Stimulated activated CD4-positive, alpha-beta T cell treated with anti-CD3 and anti-CD28 coated beads, Interleukin-1b, Interleukin-23, amount 100 ng/mL, for 4 hours (primary cell): ENCODE data around the gene ZNF821.
"Not testable (repeated sequence)": the region's sequence is repeated elsewhere in the genome, so short reads cannot be mapped to it uniquely, and the experiment has no call there.

ENCODE experiments used
- DNase-seq, 2 donors: peaks; one replicate each; pipeline ENCODE4 v3.0.0-alpha.2; 2020; ENCODE audit warnings: low read depth in 2 of 2

The ZNF821 gene

GRCh38 chr16:71902656-71903365, 18.8 kb upstream of the ZNF821 start:
- DNase-seq, result no peak

DNA sequence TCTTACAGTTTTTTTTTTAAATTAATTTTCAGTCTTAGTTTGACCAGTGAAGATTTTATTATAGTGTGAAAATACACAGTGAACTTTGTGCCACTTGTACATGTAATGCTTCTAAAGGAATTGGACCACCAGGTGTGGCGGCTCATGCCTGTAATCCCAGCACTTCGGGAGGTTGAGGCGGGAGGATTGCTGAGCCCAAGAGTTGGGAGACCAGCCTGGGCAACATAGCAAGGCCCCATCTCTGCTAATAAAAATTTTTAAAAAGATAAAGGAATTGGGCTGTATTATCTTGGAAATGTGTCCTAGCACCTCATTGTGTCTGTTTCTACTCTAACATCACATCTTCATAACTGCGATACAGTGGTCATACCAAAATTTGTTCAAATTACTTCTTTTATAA, 15.2 kb upstream of the ZNF821 start:
- DNase-seq, result no peak

- no peak for DNase-seq
Measured at GRCh38 chr16:71896764-71897368, 12.9 kb upstream of the ZNF821 start.

- DNase-seq, result peak in 1 of 2 donors; percentile 12
Measured at GRCh38 chr16:71895679-71896365, 11.8 kb upstream of the ZNF821 start.

- DNase-seq, result peak; percentile 94 to 97
Measured at GRCh38 chr16:71894921-71895678, 11.1 kb upstream of the ZNF821 start, which contains the start of gene IST1. Gene IST1, plus strand, starts transcription at chr16:71895531. Its CDS starts 20,110 bp downstream, at chr16:71915641.

DNA sequence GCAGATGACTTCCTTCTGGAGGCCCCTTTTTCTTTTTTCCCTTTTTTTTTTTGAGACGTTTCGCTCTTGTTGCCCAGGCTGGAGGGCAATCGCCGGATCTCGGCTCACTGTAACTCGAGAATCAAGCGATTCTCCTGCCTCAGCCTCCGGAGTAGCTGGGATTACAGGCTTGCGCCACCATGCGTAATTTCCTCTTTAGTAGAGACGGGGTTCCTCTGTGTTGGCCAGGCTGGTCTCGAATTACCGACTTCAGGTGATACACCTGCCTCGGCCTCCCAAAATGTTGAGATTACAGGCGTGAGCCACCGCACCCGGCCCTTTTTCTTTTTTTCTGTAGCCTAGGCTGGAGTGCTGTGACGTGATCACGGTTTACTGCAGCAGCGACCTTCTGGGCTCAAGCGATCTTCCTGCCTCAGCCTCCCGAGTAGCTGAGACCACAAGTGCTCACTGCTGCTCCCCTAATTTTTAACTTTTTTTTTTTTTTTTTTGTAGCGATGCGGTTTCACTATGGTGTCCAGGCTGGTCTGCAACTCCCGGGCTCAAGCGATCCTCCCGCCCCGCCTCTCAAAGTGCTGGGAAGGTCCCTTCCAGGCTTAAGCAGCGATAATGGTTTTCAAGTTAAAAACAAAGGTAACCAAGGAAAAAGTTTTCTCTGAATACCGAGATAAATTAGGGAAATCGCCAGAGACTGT, 10.4 kb upstream of the ZNF821 start:
- DNase-seq, result no peak

GRCh38 chr16:71893888-71894228, 9.9 kb upstream of the ZNF821 start:
- no peak for DNase-seq

DNA sequence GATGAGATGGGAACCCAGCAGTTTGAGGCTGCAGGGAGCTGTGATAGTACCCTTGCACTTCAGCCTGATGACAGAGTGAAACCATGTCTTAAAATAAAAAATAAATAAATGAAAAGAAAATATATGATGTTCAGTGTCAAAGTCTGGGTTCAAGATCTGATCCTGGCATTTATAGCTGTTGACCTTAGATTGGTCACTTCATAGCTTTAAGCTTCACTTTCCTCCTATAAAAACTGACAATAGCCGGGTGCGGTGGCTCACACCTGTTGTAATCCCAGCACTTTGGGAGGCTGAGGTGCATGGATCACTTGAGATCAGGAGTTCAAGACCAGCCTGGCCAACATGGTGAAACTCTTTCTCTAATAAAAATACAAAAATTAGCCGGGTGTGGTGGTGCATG, 5.2 kb upstream of the ZNF821 start:
- no peak for DNase-seq

GRCh38 chr16:71885261-71885650, 1.3 kb upstream of the ZNF821 start:
- no peak for DNase-seq

DNA sequence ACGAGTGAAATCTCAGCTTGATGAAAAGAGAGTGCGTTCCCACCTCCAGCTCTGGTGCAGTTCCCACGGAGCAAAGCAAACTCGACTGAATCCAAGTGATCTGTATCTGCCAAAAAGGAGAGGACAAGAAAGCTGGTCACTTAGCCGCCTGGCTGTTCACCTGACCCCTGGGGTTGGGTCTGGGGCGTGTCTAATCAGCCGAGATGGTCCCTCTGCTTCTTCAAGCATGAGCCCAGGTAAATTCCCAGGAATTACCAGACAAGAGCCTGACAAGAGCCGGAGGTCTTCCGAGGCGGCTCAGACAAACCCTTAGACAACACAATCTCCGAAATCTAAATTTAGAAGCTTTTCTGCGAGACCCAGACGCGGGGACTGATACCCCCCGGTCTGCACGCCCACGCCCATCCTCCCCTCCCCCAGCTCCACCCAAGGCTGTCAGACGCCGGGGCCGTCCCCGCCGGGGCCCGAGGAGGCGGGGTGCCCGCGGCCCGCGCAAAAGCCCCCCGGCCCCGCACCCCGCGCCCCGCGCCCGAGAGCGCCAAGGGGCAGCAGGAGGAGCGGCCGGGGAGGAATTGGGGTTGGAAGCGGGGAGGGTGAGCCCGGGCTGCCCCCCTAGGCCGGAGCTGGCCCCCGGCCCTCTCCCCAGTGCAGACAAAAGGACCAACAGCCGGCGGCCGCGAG, 674 bp downstream of the ZNF821 start:
- peak; percentile 42 to 59 for DNase-seq

GRCh38 chr16:71882505-71883167, 1.3 kb downstream of the ZNF821 start:
- peak in 1 of 2 donors; percentile 81 for DNase-seq

DNA sequence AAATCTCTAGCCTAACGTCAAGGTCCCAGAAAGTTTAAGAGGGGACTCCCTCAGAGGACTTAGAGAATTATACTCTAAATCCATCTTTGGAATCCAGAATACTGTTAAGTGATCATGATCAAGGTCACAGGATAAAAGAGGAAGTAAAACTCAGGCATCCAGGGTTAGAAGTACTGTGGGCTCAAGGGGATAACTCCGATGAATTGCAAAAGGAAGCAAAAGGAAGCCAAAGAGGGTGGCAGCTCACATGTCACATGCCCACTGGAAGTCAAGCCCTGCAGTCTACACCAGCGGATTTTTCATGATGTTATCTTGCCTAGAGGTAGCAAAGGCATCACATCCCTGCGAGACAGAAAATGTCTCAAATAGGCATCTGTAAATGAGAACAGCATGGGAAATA, 3.8 kb downstream of the ZNF821 start:
- no peak for DNase-seq

- no peak for DNase-seq
Measured at GRCh38 chr16:71878911-71879310, 5.1 kb downstream of the ZNF821 start.

- no peak for DNase-seq
Measured at GRCh38 chr16:71873199-71873598, 10.8 kb downstream of the ZNF821 start.

- DNase-seq, result no peak
Measured at GRCh38 chr16:71870818-71871217, 13.2 kb downstream of the ZNF821 start.

DNA sequence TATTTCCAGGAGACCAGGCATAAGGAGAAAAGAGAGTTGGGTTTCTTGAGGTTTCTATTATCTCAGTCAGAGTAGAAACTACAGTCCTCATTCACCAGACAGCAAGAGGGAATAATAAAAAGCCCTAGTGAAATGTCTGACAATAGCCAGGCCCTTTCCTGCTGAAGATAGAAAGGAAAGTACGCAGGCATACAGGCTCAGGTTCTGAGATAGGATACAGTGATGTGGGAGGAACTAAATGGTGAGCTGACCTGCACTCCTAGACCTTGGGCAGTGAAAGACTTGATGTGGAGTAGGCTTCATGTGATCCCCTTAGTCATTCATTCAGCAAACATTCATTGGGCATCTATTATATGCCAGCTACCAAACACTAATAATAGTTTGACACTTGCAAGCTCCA, 14.9 kb downstream of the ZNF821 start:
- DNase-seq, result no peak

- no peak for DNase-seq
Measured at GRCh38 chr16:71867939-71868338, 16.0 kb downstream of the ZNF821 start.

DNA sequence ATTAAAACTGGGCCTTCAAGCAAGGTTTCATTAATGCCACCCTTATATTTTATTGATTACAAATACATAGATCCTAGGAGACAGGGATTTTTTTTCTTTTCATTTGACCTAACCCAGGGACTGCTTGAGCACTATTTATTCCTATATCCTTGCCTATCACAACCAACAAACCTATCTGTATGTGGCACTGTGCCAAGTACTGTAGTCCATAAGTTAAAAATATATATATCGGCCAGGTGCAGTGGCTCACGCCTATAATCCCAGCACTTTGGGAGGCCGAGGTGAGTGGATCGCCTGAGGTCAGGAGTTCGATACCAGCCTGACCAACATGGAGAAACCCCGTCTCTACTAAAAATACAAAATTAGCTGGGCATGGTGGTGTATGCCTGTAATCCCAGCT, 16.8 kb downstream of the ZNF821 start:
- not testable (repeated sequence) for DNase-seq

- DNase-seq, result no peak
Measured at GRCh38 chr16:71865173-71865863, 18.7 kb downstream of the ZNF821 start.

DNA sequence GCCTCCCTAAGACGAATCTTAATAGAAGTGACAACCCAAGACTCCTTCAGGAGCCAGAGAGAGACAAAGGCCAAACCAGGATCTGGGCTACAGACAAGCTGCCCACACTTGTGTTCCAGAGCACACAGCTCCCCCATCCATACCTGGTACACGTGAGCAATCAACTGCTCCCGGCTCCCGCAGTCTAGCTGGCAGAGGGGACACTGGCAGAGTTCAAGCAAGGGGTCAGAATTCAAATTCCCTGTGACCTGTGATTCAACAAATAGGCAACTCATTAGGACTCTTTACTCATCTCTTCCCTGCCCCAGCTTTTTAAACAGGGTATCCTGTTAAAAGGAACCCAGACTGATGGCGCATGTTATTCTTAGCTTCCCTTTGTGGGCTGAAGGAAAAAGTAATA, 20.0 kb downstream of the ZNF821 start:
- DNase-seq, result no peak
